ENCODE data around the gene GDF3.

- TF ChIP-seq CTCF (tag by site-specific recombination; IDR thresholded peaks at IDR 0.05) (no peak), ZBTB26 (tag by site-specific recombination; optimal IDR thresholded peaks at IDR 0.05) (no peak), ZNF391 (tag by site-specific recombination; IDR thresholded peaks at IDR 0.05; ENCODE audit: borderline replicate concordance, low read depth) (no peak), ZNF423 (tag by site-specific recombination; IDR thresholded peaks at IDR 0.05) (no peak), ZNF561 (tag by site-specific recombination; IDR thresholded peaks at IDR 0.05; ENCODE audit: borderline replicate concordance) (no peak), SCRT1 (tag by site-specific recombination; IDR thresholded peaks at IDR 0.05; ENCODE audit: borderline replicate concordance) (no peak), HOXA7 (CRISPR knock-in tag; IDR thresholded peaks at IDR 0.05; ENCODE audit: borderline replicate concordance) (no peak), KLF8 (tag by site-specific recombination; IDR thresholded peaks at IDR 0.05) (no peak), ZNF488 (tag by site-specific recombination; IDR thresholded peaks at IDR 0.05) (no peak)
Observed at GRCh38 chr12:7712841-7713442, 17.4 kb upstream of the GDF3 start.

All from HEK293 (cell line).